ENCODE measurements around the gene IGF2BP2. TPM values are rescaled to one million over a fixed set of nuclear protein-coding genes. Genes with fewer than 3 reads are reported as not detected.

Gene IGF2BP2
- total RNA-seq, 2 experiments from 2014 or later, result 0.43 to 0.44 TPM

GRCh38 chr3:185754920-185755319, 69.9 kb downstream of the IGF2BP2 start:
- CTCF ChIA-PET, result interaction anchor here (0.7 kb wide), 1 partner anchor 13 kb away, joined by 3 read pairs; no protein-coding TSS in a partner anchor
- intact Hi-C loops (cut with micrococcal nuclease), result no loop called here
- no peak overlapping the region for H3K27ac Mint-ChIP-seq
- DNase-seq, result no peak
- no peaks in the 10 kb centered on the region for H3K4me1 Mint-ChIP-seq (ENCODE audit: low read depth)
- H3K27me3 Mint-ChIP-seq (ENCODE audit: low read depth), result peaks cover 12% of the 10 kb centered on the region
- H3K4me3 Mint-ChIP-seq, result no peak overlapping the region
- H3K9me3 Mint-ChIP-seq, result peaks cover 4% of the 10 kb centered on the region
- no peaks in the 10 kb centered on the region for H3K36me3 Mint-ChIP-seq (ENCODE audit: low read depth)

- Mint-ChIP-seq H3K36me3 (ENCODE audit: low read depth) (no peaks in the 10 kb centered on the region), H3K4me3 (no peak overlapping the region), H3K4me1 (ENCODE audit: low read depth) (no peaks in the 10 kb centered on the region), H3K27ac (no peak overlapping the region), H3K27me3 (ENCODE audit: low read depth) (peaks cover 13% of the 10 kb centered on the region), H3K9me3 (peaks cover 4% of the 10 kb centered on the region)
- intact Hi-C loops (cut with micrococcal nuclease), result no loop called here
- CTCF ChIA-PET, result interaction anchor here (0.6 kb wide), 2 partner anchors 9 to 47 kb away, joined by 3 read pairs; no protein-coding TSS in a partner anchor
- DNase-seq, result no peak
These were observed 71.5 kb downstream of the IGF2BP2 start for GRCh38 chr3:185753354-185753753.

GRCh38 chr3:185750702-185751101, 74.1 kb downstream of the IGF2BP2 start:
- DNase-seq, result no peak
- Mint-ChIP-seq H3K36me3 (ENCODE audit: low read depth) (no peaks in the 10 kb centered on the region), H3K9me3 (peaks cover 4% of the 10 kb centered on the region), H3K27me3 (ENCODE audit: low read depth) (peaks cover 4% of the 10 kb centered on the region), H3K4me1 (ENCODE audit: low read depth) (no peaks in the 10 kb centered on the region), H3K27ac (no peak overlapping the region), H3K4me3 (no peak overlapping the region)
- CTCF ChIA-PET, result no interaction called here
- intact Hi-C loops (cut with micrococcal nuclease), result no loop called here

GRCh38 chr3:185750015-185750414, 74.8 kb downstream of the IGF2BP2 start:
- H3K27ac Mint-ChIP-seq, result no peak overlapping the region
- no peaks in the 10 kb centered on the region for H3K4me1 Mint-ChIP-seq (ENCODE audit: low read depth)
- CTCF ChIA-PET, result interaction anchor here (0.8 kb wide), 1 partner anchor 13 kb away, joined by 3 read pairs; no protein-coding TSS in a partner anchor
- no peak overlapping the region for H3K4me3 Mint-ChIP-seq
- intact Hi-C loops (cut with micrococcal nuclease), result no loop called here
- no peaks in the 10 kb centered on the region for H3K36me3 Mint-ChIP-seq (ENCODE audit: low read depth)
- DNase-seq, result no peak
- peaks cover 7% of the 10 kb centered on the region for H3K27me3 Mint-ChIP-seq (ENCODE audit: low read depth)
- peaks cover 4% of the 10 kb centered on the region for H3K9me3 Mint-ChIP-seq

- no peaks in the 10 kb centered on the region for H3K9me3 Mint-ChIP-seq
- H3K27ac Mint-ChIP-seq, result no peak overlapping the region
- H3K4me1 Mint-ChIP-seq (ENCODE audit: low read depth), result no peaks in the 10 kb centered on the region
- intact Hi-C loops (cut with micrococcal nuclease), result no loop called here
- peaks cover 9% of the 10 kb centered on the region for H3K27me3 Mint-ChIP-seq (ENCODE audit: low read depth)
- no peak for DNase-seq
- CTCF ChIA-PET, result interaction anchor here (1.1 to 2.5 kb wide), 4 partner anchors 11 to 87 kb away, joined by 3 to 11 read pairs (median 4); no protein-coding TSS in a partner anchor
- H3K36me3 Mint-ChIP-seq (ENCODE audit: low read depth), result no peaks in the 10 kb centered on the region
- H3K4me3 Mint-ChIP-seq, result no peak overlapping the region
These were observed 78.4 kb downstream of the IGF2BP2 start for GRCh38 chr3:185746470-185746869.

- CTCF ChIA-PET, result interaction anchor here (0.6 to 2.5 kb wide), 2 partner anchors 33 to 86 kb away, joined by 3 to 11 read pairs; no protein-coding TSS in a partner anchor
- Mint-ChIP-seq H3K27me3 (ENCODE audit: low read depth) (peaks cover 10% of the 10 kb centered on the region), H3K36me3 (ENCODE audit: low read depth) (no peaks in the 10 kb centered on the region), H3K4me3 (no peak overlapping the region), H3K9me3 (no peaks in the 10 kb centered on the region), H3K4me1 (ENCODE audit: low read depth) (no peaks in the 10 kb centered on the region), H3K27ac (no peak overlapping the region)
- intact Hi-C loops (cut with micrococcal nuclease), result no loop called here
- no peak for DNase-seq
These were observed 79.6 kb downstream of the IGF2BP2 start for GRCh38 chr3:185744997-185745843.

GRCh38 chr3:185741586-185741985, 83.3 kb downstream of the IGF2BP2 start:
- no peaks in the 10 kb centered on the region for H3K9me3 Mint-ChIP-seq
- intact Hi-C loops (cut with micrococcal nuclease), result no loop called here
- H3K4me3 Mint-ChIP-seq, result no peak overlapping the region
- peaks cover 8% of the 10 kb centered on the region for H3K27me3 Mint-ChIP-seq (ENCODE audit: low read depth)
- no peaks in the 10 kb centered on the region for H3K4me1 Mint-ChIP-seq (ENCODE audit: low read depth)
- H3K27ac Mint-ChIP-seq, result no peak overlapping the region
- CTCF ChIA-PET, result interaction anchor here (0.7 to 1.5 kb wide), 3 partner anchors 24 to 118 kb away, joined by 3 to 6 read pairs (median 4); no protein-coding TSS in a partner anchor
- DNase-seq, result no peak
- no peaks in the 10 kb centered on the region for H3K36me3 Mint-ChIP-seq (ENCODE audit: low read depth)

- Mint-ChIP-seq H3K9me3 (no peaks in the 10 kb centered on the region), H3K27me3 (ENCODE audit: low read depth) (peaks cover 5% of the 10 kb centered on the region), H3K27ac (no peak overlapping the region), H3K36me3 (ENCODE audit: low read depth) (no peaks in the 10 kb centered on the region), H3K4me1 (ENCODE audit: low read depth) (no peaks in the 10 kb centered on the region), H3K4me3 (no peak overlapping the region)
- intact Hi-C loops (cut with micrococcal nuclease), result no loop called here
- DNase-seq, result no peak
- CTCF ChIA-PET, result interaction anchor here (0.5 kb wide), 1 partner anchor 305 kb away, joined by 3 read pairs; no protein-coding TSS in a partner anchor
These were observed 84.7 kb downstream of the IGF2BP2 start for GRCh38 chr3:185740133-185740532.

- CTCF ChIA-PET, result interaction anchor here (1.8 kb wide), 1 partner anchor 29 kb away, joined by 5 read pairs; no protein-coding TSS in a partner anchor
- intact Hi-C loops (cut with micrococcal nuclease), result loop anchor here (10.0 kb wide), 1 partner anchor 806 kb away; the partner anchor contains the start of gene CRYGS
- DNase-seq, result no peak
These were observed 85.6 kb downstream of the IGF2BP2 start for GRCh38 chr3:185739264-185739701.

GRCh38 chr3:185737740-185738680, 86.8 kb downstream of the IGF2BP2 start:
- DNase-seq, result no peak
- Mint-ChIP-seq H3K36me3 (ENCODE audit: low read depth) (no peaks in the 10 kb centered on the region), H3K27ac (no peak overlapping the region), H3K9me3 (no peaks in the 10 kb centered on the region), H3K27me3 (ENCODE audit: low read depth) (peaks cover 4% of the 10 kb centered on the region), H3K4me3 (no peak overlapping the region), H3K4me1 (ENCODE audit: low read depth) (no peaks in the 10 kb centered on the region)
- intact Hi-C loops (cut with micrococcal nuclease), result loop anchor here (10.0 kb wide), 1 partner anchor 807 kb away; the partner anchor contains the start of gene CRYGS
- CTCF ChIA-PET, result interaction anchor here (1.8 to 2.0 kb wide), 2 partner anchors 30 to 31 kb away, joined by 5 to 10 read pairs; no protein-coding TSS in a partner anchor

More at GRCh38 chr3:185739264-185739701, 85.6 kb downstream of the IGF2BP2 start:
- Mint-ChIP-seq H3K27ac (no peak overlapping the region), H3K4me1 (ENCODE audit: low read depth) (no peaks in the 10 kb centered on the region), H3K36me3 (ENCODE audit: low read depth) (no peaks in the 10 kb centered on the region), H3K27me3 (ENCODE audit: low read depth) (peaks cover 5% of the 10 kb centered on the region), H3K9me3 (no peaks in the 10 kb centered on the region), H3K4me3 (no peak overlapping the region)

GRCh38 chr3:185737020-185737419, 87.8 kb downstream of the IGF2BP2 start:
- Mint-ChIP-seq H3K4me1 (ENCODE audit: low read depth) (no peaks in the 10 kb centered on the region), H3K4me3 (no peak overlapping the region), H3K36me3 (ENCODE audit: low read depth) (no peaks in the 10 kb centered on the region), H3K27me3 (ENCODE audit: low read depth) (peaks cover 6% of the 10 kb centered on the region), H3K27ac (no peak overlapping the region), H3K9me3 (no peaks in the 10 kb centered on the region)
- CTCF ChIA-PET, result interaction anchor here (1.0 to 2.4 kb wide), 4 partner anchors 13 to 77 kb away, joined by 3 to 10 read pairs (median 6); no protein-coding TSS in a partner anchor
- no peak for DNase-seq
- intact Hi-C loops (cut with micrococcal nuclease), result loop anchor here (10.0 kb wide), 1 partner anchor 808 kb away; the partner anchor contains the start of gene CRYGS
